ENCODE measurements around the gene USH1C. TPM values are rescaled to one million over a fixed set of nuclear protein-coding genes. Genes with fewer than 3 reads are reported as not detected.

USH1C gene
- total RNA-seq, 1 donor from 2014 or later = not detected

GRCh38 chr11:17469998-17470397 lies 74.2 kb downstream of the USH1C start:
- Histone ChIP-seq H3K27me3 (no peaks in the 10 kb centered on the region), H3K36me3 (no peaks in the 10 kb centered on the region), H3K4me3 (no peak overlapping the region), H3K9me3 (no peaks in the 10 kb centered on the region), H3K27ac (no peak overlapping the region), H3K4me1 (no peaks in the 10 kb centered on the region)
- TF ChIP-seq, protein P1, sequence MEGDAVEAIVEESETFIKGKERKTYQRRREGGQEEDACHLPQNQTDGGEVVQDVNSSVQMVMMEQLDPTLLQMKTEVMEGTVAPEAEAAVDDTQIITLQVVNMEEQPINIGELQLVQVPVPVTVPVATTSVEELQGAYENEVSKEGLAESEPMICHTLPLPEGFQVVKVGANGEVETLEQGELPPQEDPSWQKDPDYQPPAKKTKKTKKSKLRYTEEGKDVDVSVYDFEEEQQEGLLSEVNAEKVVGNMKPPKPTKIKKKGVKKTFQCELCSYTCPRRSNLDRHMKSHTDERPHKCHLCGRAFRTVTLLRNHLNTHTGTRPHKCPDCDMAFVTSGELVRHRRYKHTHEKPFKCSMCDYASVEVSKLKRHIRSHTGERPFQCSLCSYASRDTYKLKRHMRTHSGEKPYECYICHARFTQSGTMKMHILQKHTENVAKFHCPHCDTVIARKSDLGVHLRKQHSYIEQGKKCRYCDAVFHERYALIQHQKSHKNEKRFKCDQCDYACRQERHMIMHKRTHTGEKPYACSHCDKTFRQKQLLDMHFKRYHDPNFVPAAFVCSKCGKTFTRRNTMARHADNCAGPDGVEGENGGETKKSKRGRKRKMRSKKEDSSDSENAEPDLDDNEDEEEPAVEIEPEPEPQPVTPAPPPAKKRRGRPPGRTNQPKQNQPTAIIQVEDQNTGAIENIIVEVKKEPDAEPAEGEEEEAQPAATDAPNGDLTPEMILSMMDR (IDR thresholded peaks at IDR 0.05) = no peak
- intact Hi-C loops (cut with DNase I) = no loop called here
- no peak for DNase-seq (ENCODE audit: low spot score in 2 of 2)

- H3K27ac ChIP-seq = no peak overlapping the region
- intact Hi-C loops (cut with DNase I) = no loop called here
- H3K4me3 ChIP-seq = no peak overlapping the region
- H3K27me3 ChIP-seq = no peaks in the 10 kb centered on the region
- no peaks in the 10 kb centered on the region for H3K36me3 ChIP-seq
- no peak for DNase-seq (ENCODE audit: low spot score in 2 of 2)
- no peaks in the 10 kb centered on the region for H3K9me3 ChIP-seq
- TF ChIP-seq, protein P1 (IDR thresholded peaks at IDR 0.05) = no peak
- H3K4me1 ChIP-seq = no peaks in the 10 kb centered on the region
Observed at GRCh38 chr11:17468122-17468521, 76.1 kb downstream of the USH1C start.

- Histone ChIP-seq H3K9me3 (no peaks in the 10 kb centered on the region), H3K27me3 (no peaks in the 10 kb centered on the region), H3K27ac (no peak overlapping the region), H3K4me3 (no peak overlapping the region), H3K4me1 (no peaks in the 10 kb centered on the region), H3K36me3 (no peaks in the 10 kb centered on the region)
- TF ChIP-seq, protein P1 (IDR thresholded peaks at IDR 0.05) = no peak
- intact Hi-C loops (cut with DNase I) = no loop called here
- DNase-seq (ENCODE audit: low spot score in 2 of 2) = no peak
Observed at GRCh38 chr11:17463546-17464174, 80.6 kb downstream of the USH1C start.

GRCh38 chr11:17462940-17463339 lies 81.3 kb downstream of the USH1C start:
- intact Hi-C loops (cut with DNase I) = no loop called here
- Histone ChIP-seq H3K4me1 (no peaks in the 10 kb centered on the region), H3K9me3 (no peaks in the 10 kb centered on the region), H3K4me3 (no peak overlapping the region), H3K27me3 (no peaks in the 10 kb centered on the region), H3K27ac (no peak overlapping the region), H3K36me3 (no peaks in the 10 kb centered on the region)
- TF ChIP-seq, protein P1 (IDR thresholded peaks at IDR 0.05) = no peak
- no peak for DNase-seq (ENCODE audit: low spot score in 2 of 2)

DNA sequence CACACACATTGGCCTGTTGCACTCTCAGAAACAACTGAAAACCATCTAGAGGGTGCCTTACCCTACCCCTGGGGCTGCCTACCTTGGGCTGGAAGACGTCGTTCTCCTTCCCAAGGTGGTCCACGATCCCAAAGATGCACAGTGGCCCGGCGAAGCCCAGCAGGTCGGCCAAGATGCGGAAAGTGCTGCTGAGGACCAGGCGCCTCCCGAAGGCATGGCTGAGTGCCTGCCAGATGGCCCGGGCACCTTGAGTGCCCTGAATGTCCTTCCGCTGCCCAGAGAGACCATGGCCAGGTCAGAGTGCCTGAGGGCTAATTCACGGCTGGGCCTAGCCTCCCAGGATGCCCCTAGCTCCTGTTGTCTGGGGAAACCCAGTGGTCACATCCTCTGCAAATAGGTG lies 83.8 kb downstream of the USH1C start:
- H3K4me3 ChIP-seq = no peak overlapping the region
- DNase-seq (ENCODE audit: low spot score in 2 of 2) = no peak
- intact Hi-C loops (cut with DNase I) = no loop called here
- no peaks in the 10 kb centered on the region for H3K36me3 ChIP-seq
- H3K27me3 ChIP-seq = no peaks in the 10 kb centered on the region
- no peaks in the 10 kb centered on the region for H3K9me3 ChIP-seq
- H3K27ac ChIP-seq = no peak overlapping the region
- H3K4me1 ChIP-seq = no peaks in the 10 kb centered on the region
- TF ChIP-seq, protein P1 (IDR thresholded peaks at IDR 0.05) = no peak
